Uterus (tissue), 4 donors: Measurements from ENCODE around the gene KDM8. TPM values are rescaled to one million over a fixed set of nuclear protein-coding genes. Genes with fewer than 3 reads are reported as not detected.
A peak's percentile ranks its signal among the peaks of the same experiment; 100 is the strongest.

Experiments
- DNase-seq, 2 donors: peaks; one replicate each; pipeline ENCODE4 v3.0.0-alpha.2; 2019 to 2020
- H3K27ac ChIP-seq, 2 donors: fragments of 200-600 bp; sonication (generic); 1 replicate in 1 of 2; 2 replicates in 1 of 2; pipeline ENCODE4 v1.5.1; 2016 to 2018
- H3K27me3 ChIP-seq, 2 donors: fragments of 200-600 bp; sonication (generic); one replicate each; pipeline ENCODE4 v1.5.1; 2018 to 2019; ENCODE audit warnings: control low read depth in 1 of 2
- H3K36me3 ChIP-seq, 2 donors: fragments of 200-600 bp; sonication (generic); one replicate each; pipeline ENCODE4 v1.5.1; 2019; ENCODE audit warnings: control low read depth in 1 of 2
- H3K4me1 ChIP-seq, 2 donors: fragments of 200-600 bp; sonication (generic); one replicate each; pipeline ENCODE4 v1.5.1; 2018 to 2019; ENCODE audit warnings: control low read depth in 1 of 2
- H3K4me3 ChIP-seq, 2 donors: fragments of 200-600 bp; sonication (generic); 1 replicate in 1 of 2; 2 replicates in 1 of 2; pipeline ENCODE4 v1.5.1; 2018 to 2019; ENCODE audit warnings: mild to moderate bottlenecking in 1 of 2
- H3K9me3 ChIP-seq, 2 donors: fragments of 200-600 bp; sonication (generic); one replicate each; pipeline ENCODE4 v1.5.1; 2019; ENCODE audit warnings: control low read depth in 1 of 2
- POLR2A ChIP-seq, 2 donors: fragments of 450-650 bp; IDR thresholded peaks; one replicate each; pipeline ENCODE4 v1.6.1; 2016; ENCODE audit warnings: antibody characterized with exemption in 2 of 2, mild to moderate bottlenecking in 1 of 2, moderate library complexity in 1 of 2
- intact Hi-C: fragments of 100-400 bp; cut with DNase I; formaldehyde crosslinking; loops from one replicate; pipeline ENCODE4 v1.15.1; 2023; ENCODE audit warnings: low total_unique reads
- total RNA-seq, 4 donors: library from RNA; depleted of rRNA in 3 of 4; stranded (reverse); fragments of >200 nt in 3 of 4; gene quantifications; one replicate each; pipeline versions ENCODE4 v1.1.0 to v1.2.4, GENCODE V29; 2014 to 2023
- TF ChIP-seq, protein P1 (sequence below), 4 experiments: fragments of 200-600 bp in 2 of 4; fragments of 450-650 bp in 2 of 4; sonication (generic) in 2 of 4; IDR thresholded peaks; one replicate each; pipeline ENCODE4 v1.5.1; 2016 to 2019; ENCODE audit warnings: antibody characterized with exemption in 4 of 4, mild to moderate bottlenecking in 2 of 4, moderate library complexity in 1 of 4
- donor health status: DM: yes; HTN: yes; CAD: no.

KDM8 gene
- total RNA-seq, 4 donors from 2014 or later = 4.1 to 31.0 (median 11.5) TPM; not detected in 1

DNA sequence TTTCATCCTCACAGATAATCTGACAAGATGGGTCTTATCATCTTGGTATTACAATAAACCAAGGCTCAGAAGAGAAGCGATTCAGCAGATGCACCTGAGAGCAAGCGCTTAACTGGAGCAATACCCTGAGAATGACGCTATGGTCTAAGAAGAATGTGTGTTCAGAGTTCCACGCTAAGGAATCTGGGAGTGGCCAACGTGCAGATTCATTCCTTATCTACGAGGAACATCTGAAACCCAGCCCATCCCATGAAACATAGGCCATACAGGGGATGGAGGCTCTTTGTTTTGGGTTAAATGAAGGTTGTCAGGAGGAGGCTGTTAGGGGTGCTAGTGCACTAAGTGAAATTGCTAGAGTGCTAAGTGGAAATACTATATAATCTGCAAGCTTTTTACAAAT lies 28.5 kb upstream of the KDM8 start:
- no peaks in the 10 kb centered on the region for H3K4me1 ChIP-seq
- no peaks in the 10 kb centered on the region for H3K36me3 ChIP-seq
- no peaks in the 10 kb centered on the region for H3K27me3 ChIP-seq
- DNase-seq = no peak
- H3K4me3 ChIP-seq = no peak overlapping the region
- no peaks in the 10 kb centered on the region for H3K9me3 ChIP-seq
- no peak overlapping the region for H3K27ac ChIP-seq
- no peak for TF ChIP-seq POLR2A (IDR thresholded peaks at IDR 0.05)
- TF ChIP-seq, protein P1, sequence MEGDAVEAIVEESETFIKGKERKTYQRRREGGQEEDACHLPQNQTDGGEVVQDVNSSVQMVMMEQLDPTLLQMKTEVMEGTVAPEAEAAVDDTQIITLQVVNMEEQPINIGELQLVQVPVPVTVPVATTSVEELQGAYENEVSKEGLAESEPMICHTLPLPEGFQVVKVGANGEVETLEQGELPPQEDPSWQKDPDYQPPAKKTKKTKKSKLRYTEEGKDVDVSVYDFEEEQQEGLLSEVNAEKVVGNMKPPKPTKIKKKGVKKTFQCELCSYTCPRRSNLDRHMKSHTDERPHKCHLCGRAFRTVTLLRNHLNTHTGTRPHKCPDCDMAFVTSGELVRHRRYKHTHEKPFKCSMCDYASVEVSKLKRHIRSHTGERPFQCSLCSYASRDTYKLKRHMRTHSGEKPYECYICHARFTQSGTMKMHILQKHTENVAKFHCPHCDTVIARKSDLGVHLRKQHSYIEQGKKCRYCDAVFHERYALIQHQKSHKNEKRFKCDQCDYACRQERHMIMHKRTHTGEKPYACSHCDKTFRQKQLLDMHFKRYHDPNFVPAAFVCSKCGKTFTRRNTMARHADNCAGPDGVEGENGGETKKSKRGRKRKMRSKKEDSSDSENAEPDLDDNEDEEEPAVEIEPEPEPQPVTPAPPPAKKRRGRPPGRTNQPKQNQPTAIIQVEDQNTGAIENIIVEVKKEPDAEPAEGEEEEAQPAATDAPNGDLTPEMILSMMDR (IDR thresholded peaks at IDR 0.05) = no peak
- intact Hi-C loops = loop anchor here (5.0 kb wide), 1 partner anchor 283 kb away; no protein-coding TSS in a partner anchor

DNA sequence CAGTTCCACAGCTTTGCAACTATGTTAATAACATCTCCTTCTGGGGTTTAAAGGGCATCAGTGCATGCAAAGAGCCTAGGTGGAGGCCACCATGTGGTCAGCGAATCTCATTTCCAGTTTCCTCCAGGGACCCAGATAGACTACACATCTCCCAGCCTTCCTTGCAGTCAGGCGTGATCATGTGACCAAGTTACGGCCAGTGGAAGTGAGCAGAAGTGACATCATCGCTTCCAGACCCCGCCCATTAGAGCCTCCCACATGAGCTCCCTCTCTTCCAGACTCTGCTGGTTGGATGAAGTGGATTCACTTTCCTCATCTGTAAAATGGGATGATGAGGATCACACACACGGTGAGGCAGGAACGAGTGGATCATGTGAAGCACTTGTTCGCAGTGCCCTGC lies 27.4 kb upstream of the KDM8 start:
- TF ChIP-seq POLR2A (IDR thresholded peaks at IDR 0.05) = no peak
- TF ChIP-seq, protein P1 (IDR thresholded peaks at IDR 0.05) = no peak
- no peak overlapping the region for H3K4me3 ChIP-seq
- no peaks in the 10 kb centered on the region for H3K27me3 ChIP-seq
- no peaks in the 10 kb centered on the region for H3K4me1 ChIP-seq
- no peak overlapping the region for H3K27ac ChIP-seq
- H3K9me3 ChIP-seq = no peaks in the 10 kb centered on the region
- DNase-seq = no peak
- intact Hi-C loops = loop anchor here (5.0 kb wide), 1 partner anchor 281 kb away; no protein-coding TSS in a partner anchor
- no peaks in the 10 kb centered on the region for H3K36me3 ChIP-seq

DNA sequence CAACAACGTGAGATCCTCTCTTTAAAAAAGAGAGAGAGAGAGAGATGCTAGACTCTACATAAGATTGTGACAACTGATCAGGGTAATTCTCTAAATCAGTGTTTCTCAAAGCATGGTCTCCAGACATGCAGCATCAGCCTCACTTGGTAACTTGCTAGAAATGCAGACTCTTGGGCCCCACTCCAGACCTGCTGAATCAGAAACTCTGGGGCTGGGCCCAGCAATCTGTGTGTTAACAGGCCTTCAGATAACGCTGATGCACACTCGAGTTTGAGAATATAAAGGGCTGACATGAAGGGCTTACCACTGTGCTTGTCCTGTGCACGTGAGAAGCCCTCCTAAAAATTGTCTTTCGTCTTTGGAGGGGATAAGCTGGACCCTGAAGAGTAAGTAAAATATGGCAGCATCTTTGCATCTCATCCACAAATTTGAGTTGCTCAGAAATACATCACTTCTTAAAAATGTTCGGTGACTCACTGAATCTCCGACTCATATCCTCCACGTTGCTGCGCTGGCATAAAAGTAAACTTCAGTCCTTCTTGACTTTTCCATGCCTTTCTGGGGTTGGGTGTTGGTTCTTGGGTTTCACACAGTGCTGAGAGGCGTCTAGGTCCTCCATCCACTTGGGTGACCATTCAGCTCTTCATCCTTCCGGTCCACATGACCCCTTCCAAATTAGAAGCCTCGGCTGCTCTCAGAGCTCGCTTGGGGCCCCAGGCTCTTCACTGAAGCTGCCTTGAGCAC lies 26.1 kb upstream of the KDM8 start:
- no peaks in the 10 kb centered on the region for H3K4me1 ChIP-seq
- H3K4me3 ChIP-seq = no peak overlapping the region
- no peak for TF ChIP-seq POLR2A (IDR thresholded peaks at IDR 0.05)
- TF ChIP-seq, protein P1 (IDR thresholded peaks at IDR 0.05) = no peak
- intact Hi-C loops = loop anchor here (5.0 kb wide), 1 partner anchor 280 kb away; no protein-coding TSS in a partner anchor
- H3K36me3 ChIP-seq = no peaks in the 10 kb centered on the region
- no peak for DNase-seq
- H3K27me3 ChIP-seq = no peaks in the 10 kb centered on the region
- H3K9me3 ChIP-seq = no peaks in the 10 kb centered on the region
- no peak overlapping the region for H3K27ac ChIP-seq

DNA sequence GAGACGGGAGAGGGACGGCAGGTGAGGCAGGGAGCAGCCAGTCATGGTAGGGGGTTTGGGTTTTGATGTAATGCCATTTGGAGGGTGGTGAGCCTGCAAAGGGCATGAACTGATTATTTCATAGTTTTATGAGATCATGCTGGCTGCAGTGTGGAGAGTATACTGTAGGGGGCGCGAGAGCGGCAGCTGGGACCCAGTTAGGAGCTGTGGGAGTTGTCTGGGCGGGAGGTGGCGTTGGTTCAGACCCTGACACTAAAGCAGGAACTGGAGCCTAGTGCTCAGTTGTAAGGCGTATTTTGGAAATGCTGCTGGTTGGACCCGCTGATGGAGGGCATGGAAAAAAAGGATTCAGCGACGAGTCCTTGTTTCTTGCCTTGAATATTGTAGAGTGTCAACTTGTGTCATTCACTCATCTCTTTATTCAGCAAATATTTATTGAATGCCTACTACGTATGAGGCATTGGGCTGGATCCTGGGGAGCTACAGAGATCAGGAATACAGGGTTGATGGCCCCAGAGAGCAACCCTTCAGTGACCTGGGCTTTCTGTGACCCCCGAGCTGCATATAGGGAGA lies 23.7 kb upstream of the KDM8 start:
- intact Hi-C loops = loop anchor here (5.0 kb wide), 1 partner anchor 278 kb away; no protein-coding TSS in a partner anchor
- Histone ChIP-seq H3K4me3 (no peak overlapping the region), H3K27me3 (no peaks in the 10 kb centered on the region), H3K4me1 (no peaks in the 10 kb centered on the region), H3K27ac (no peak overlapping the region), H3K9me3 (no peaks in the 10 kb centered on the region), H3K36me3 (no peaks in the 10 kb centered on the region)
- TF ChIP-seq, protein P1 (IDR thresholded peaks at IDR 0.05) = peak; percentile 81 to 91 (median 85)
- no peak for TF ChIP-seq POLR2A (IDR thresholded peaks at IDR 0.05)
- DNase-seq = peak; percentile 78
